Adipose tissue (tissue), 3 donors: Measurements from ENCODE around the gene KCTD3. TPM values are rescaled to one million over a fixed set of nuclear protein-coding genes. Genes with fewer than 3 reads are reported as not detected.
A peak's percentile ranks its signal among the peaks of the same experiment; 100 is the strongest.

Experiments used
- H3K27ac ChIP-seq: one replicate; pipeline ENCODE4 v1.5.1; 2013; ENCODE audit warnings: low read depth, low read length
- WGBS, 3 donors: extraction: QIAGEN DNeasy Blood & Tissue Kit; methylation state at CpG; one replicate each; pipeline ENCODE4 v1.1.7; 2013; 5-methylcytosine and 5-hydroxymethylcytosine counted together
- polyA plus RNA-seq, 3 donors: library from polyadenylated mRNA; stranded (reverse); fragments of 200-250 nt; gene quantifications; one replicate each; pipeline ENCODE4 v1.2.3, GENCODE V29; 2013
- donor health status: healthy with polysubstance abuse.
- donor health status: Bipolar disorder and iron deficiency.
- donor health status: healthy.

Gene KCTD3
- polyA plus RNA-seq: 10 to 100 TPM; 15.7 to 40.7 (median 21.1) TPM

- H3K27ac ChIP-seq: peak within 1 kb of the TSS; percentile 1
- 6 to 9% (median 8%) methylated on average over 27 to 44 of the region's 44 CpGs for WGBS, 3 donors
Measured at GRCh38 chr1:215566556-215567490, at the start of gene KCTD3. KCTD3 (plus strand) TSS chr1:215567304; CDS start chr1:215567686, 382 bp downstream.

GRCh38 chr1:215517441-215517891, 49.6 kb upstream of the KCTD3 start:
- WGBS, 3 donors: 47 to 61% (median 53%) methylated on average over 4 of the region's 4 CpGs
- H3K27ac ChIP-seq: no peak overlapping the region

GRCh38 chr1:215518594-215518993, 48.5 kb upstream of the KCTD3 start:
- 65 to 73% (median 70%) methylated on average over 2 of the region's 2 CpGs for WGBS, 3 donors

GRCh38 chr1:215521279-215521678, 45.8 kb upstream of the KCTD3 start:
- H3K27ac ChIP-seq: no peak overlapping the region
- 86 to 94% (median 88%) methylated on average over 3 of the region's 3 CpGs for WGBS, 3 donors

More at GRCh38 chr1:215518594-215518993, 48.5 kb upstream of the KCTD3 start:
- H3K27ac ChIP-seq: no peak overlapping the region

- WGBS, 3 donors: 41 to 65% (median 64%) methylated on average over 8 of the region's 8 CpGs
- H3K27ac ChIP-seq: no peak overlapping the region
Measured at GRCh38 chr1:215523128-215523861, 43.8 kb upstream of the KCTD3 start.

- WGBS, 3 donors: 5 to 15% (median 6%) methylated on average over 2 of the region's 2 CpGs
- no peak overlapping the region for H3K27ac ChIP-seq
Measured at GRCh38 chr1:215523906-215524305, 43.2 kb upstream of the KCTD3 start.

GRCh38 chr1:215526147-215526845, 40.8 kb upstream of the KCTD3 start:
- H3K27ac ChIP-seq: no peak overlapping the region
- WGBS, 3 donors: 30 to 35% (median 32%) methylated on average over 7 of the region's 7 CpGs

GRCh38 chr1:215526846-215527151, 40.3 kb upstream of the KCTD3 start:
- no peak overlapping the region for H3K27ac ChIP-seq

- H3K27ac ChIP-seq: no peak overlapping the region
- 56 to 69% (median 65%) methylated on average over 4 of the region's 4 CpGs for WGBS, 3 donors
Measured at GRCh38 chr1:215529111-215529510, 38.0 kb upstream of the KCTD3 start.

GRCh38 chr1:215529571-215529970, 37.5 kb upstream of the KCTD3 start:
- WGBS, 3 donors: 70 to 71% (median 70%) methylated on average over 2 of the region's 2 CpGs
- H3K27ac ChIP-seq: no peak overlapping the region

- no peak overlapping the region for H3K27ac ChIP-seq
- WGBS, 3 donors: 70 to 73% (median 72%) methylated on average over 5 of the region's 5 CpGs
Measured at GRCh38 chr1:215530401-215530984, 36.6 kb upstream of the KCTD3 start.

- WGBS, 3 donors: 37 to 52% (median 41%) methylated on average over 5 of the region's 5 CpGs
- no peak overlapping the region for H3K27ac ChIP-seq
Measured at GRCh38 chr1:215539803-215540570, 27.1 kb upstream of the KCTD3 start.

GRCh38 chr1:215542301-215542700, 24.8 kb upstream of the KCTD3 start:
- 51 to 80% (median 76%) methylated on average over 1 of the region's 1 CpG for WGBS, 3 donors
- H3K27ac ChIP-seq: no peak overlapping the region

GRCh38 chr1:215543191-215543606, 23.9 kb upstream of the KCTD3 start:
- no peak overlapping the region for H3K27ac ChIP-seq
- WGBS, 3 donors: 49 to 59% (median 54%) methylated on average over 2 of the region's 2 CpGs

- 96 to 100% (median 98%) methylated on average over 2 of the region's 2 CpGs for WGBS, 3 donors
Measured at GRCh38 chr1:215543806-215544205, 23.3 kb upstream of the KCTD3 start.

GRCh38 chr1:215544566-215544965, 22.5 kb upstream of the KCTD3 start:
- H3K27ac ChIP-seq: no peak overlapping the region
- 65 to 76% (median 70%) methylated on average over 5 of the region's 5 CpGs for WGBS, 3 donors

More at GRCh38 chr1:215543806-215544205, 23.3 kb upstream of the KCTD3 start:
- H3K27ac ChIP-seq: no peak overlapping the region

- H3K27ac ChIP-seq: no peak overlapping the region
Measured at GRCh38 chr1:215545096-215545495, 22.0 kb upstream of the KCTD3 start.

- WGBS, 3 donors: 79 to 92% (median 91%) methylated on average over 1 of the region's 1 CpG
- H3K27ac ChIP-seq: no peak overlapping the region
Measured at GRCh38 chr1:215547011-215547410, 20.1 kb upstream of the KCTD3 start.
